ENCODE measurements around the gene MTERF2. TPM values are rescaled to one million over a fixed set of nuclear protein-coding genes. Genes with fewer than 3 reads are reported as not detected.

The MTERF2 gene
- total RNA-seq, 3 donors from 2014 or later (not counting 1 experiment from before 2014, with no cell fraction given): 12.5 to 24.0 (median 15.1) TPM

DNA sequence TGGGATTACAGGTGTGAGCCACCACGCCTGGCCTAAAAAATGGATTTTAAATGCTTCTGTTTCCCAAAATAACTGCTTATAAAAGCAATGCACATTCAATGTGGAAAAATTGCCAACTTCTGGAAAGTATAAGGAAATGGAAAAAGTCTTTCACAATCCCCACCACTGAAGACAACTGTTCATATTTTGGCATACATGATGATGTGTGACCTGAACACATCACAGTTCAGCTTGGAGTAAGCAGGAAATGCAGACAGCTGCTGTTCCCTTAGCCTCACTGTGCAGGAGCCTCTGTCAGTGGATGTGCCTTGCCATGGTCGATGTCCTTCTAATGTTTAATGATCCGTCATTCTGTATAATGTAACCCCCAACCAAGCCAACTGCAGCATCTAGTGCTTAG lies 5.2 kb downstream of the MTERF2 start:
- DNase-seq: no peak
- no peak for ATAC-seq
- H3K27me3 ChIP-seq (ENCODE audit: control insufficient read depth, insufficient read depth, low read length): no peaks in the 10 kb centered on the region
- H3K4me3 ChIP-seq (ENCODE audit: low read length): no peak overlapping the region
- peaks cover 18 to 38% of the 10 kb centered on the region in 2 donors for H3K4me1 Mint-ChIP-seq
- no peaks in the 10 kb centered on the region for H3K9me3 Mint-ChIP-seq
- no peak overlapping the region for H3K4me3 Mint-ChIP-seq
- peaks cover 11% of the 10 kb centered on the region for H3K36me3 ChIP-seq (ENCODE audit: control insufficient read depth, insufficient read depth, low read length)
- intact Hi-C loops (cut with micrococcal nuclease): loop anchor here (10.0 kb wide), 1 partner anchor 113 kb away; the partner anchor contains the start of gene CRY1
- TF ChIP-seq, protein P1, sequence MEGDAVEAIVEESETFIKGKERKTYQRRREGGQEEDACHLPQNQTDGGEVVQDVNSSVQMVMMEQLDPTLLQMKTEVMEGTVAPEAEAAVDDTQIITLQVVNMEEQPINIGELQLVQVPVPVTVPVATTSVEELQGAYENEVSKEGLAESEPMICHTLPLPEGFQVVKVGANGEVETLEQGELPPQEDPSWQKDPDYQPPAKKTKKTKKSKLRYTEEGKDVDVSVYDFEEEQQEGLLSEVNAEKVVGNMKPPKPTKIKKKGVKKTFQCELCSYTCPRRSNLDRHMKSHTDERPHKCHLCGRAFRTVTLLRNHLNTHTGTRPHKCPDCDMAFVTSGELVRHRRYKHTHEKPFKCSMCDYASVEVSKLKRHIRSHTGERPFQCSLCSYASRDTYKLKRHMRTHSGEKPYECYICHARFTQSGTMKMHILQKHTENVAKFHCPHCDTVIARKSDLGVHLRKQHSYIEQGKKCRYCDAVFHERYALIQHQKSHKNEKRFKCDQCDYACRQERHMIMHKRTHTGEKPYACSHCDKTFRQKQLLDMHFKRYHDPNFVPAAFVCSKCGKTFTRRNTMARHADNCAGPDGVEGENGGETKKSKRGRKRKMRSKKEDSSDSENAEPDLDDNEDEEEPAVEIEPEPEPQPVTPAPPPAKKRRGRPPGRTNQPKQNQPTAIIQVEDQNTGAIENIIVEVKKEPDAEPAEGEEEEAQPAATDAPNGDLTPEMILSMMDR (IDR thresholded peaks at IDR 0.05): no peak
- no peaks in the 10 kb centered on the region for H3K9me3 ChIP-seq (ENCODE audit: control insufficient read depth, insufficient read depth, low read length)
- WGBS (ENCODE audit: insufficient coverage): 96% methylated on average over 3 of the region's 3 CpGs
- no peak overlapping the region for H3K27ac Mint-ChIP-seq
- no peaks in the 10 kb centered on the region for H3K27me3 Mint-ChIP-seq (ENCODE audit: low read depth in 2 of 2)
- H3K36me3 Mint-ChIP-seq: no peaks in the 10 kb centered on the region
- peaks cover 10% of the 10 kb centered on the region for H3K4me1 ChIP-seq (ENCODE audit: control insufficient read depth, insufficient read depth, low read length)
- no peak overlapping the region for H3K27ac ChIP-seq (ENCODE audit: low read length)

DNA sequence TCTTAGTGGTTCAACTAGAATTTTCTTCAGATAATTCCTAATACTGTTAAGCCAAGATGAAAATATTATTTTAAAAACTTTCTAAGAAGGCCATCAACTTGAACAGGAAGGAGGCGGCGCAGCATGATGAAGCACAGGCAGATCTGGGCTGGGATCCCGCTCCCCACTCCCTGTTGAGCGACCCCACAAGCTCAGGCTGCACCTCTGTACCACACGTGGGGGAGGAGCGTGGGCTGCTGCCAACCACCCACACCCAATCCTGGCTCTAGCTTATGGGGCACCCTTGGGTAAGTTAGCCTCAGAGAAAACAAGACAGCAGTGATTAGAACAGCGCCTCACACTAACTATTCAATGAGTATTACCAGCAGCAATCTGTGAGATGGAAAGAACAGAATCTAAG lies 6.0 kb downstream of the MTERF2 start:
- Histone ChIP-seq H3K4me3 (ENCODE audit: low read length) (no peak overlapping the region), H3K27me3 (ENCODE audit: control insufficient read depth, insufficient read depth, low read length) (no peaks in the 10 kb centered on the region), H3K9me3 (ENCODE audit: control insufficient read depth, insufficient read depth, low read length) (no peaks in the 10 kb centered on the region), H3K27ac (ENCODE audit: low read length) (no peak overlapping the region), H3K4me1 (ENCODE audit: control insufficient read depth, insufficient read depth, low read length) (peaks cover 3% of the 10 kb centered on the region), H3K36me3 (ENCODE audit: control insufficient read depth, insufficient read depth, low read length) (peaks cover 11% of the 10 kb centered on the region)
- Mint-ChIP-seq H3K4me3 (no peak overlapping the region), H3K4me1 (peaks cover 10 to 33% of the 10 kb centered on the region in 2 donors), H3K9me3 (no peaks in the 10 kb centered on the region), H3K27me3 (ENCODE audit: low read depth in 2 of 2) (no peaks in the 10 kb centered on the region), H3K27ac (no peak overlapping the region), H3K36me3 (no peaks in the 10 kb centered on the region)
- ATAC-seq: no peak
- TF ChIP-seq, protein P1 (IDR thresholded peaks at IDR 0.05): no peak
- intact Hi-C loops (cut with micrococcal nuclease): loop anchor here (10.0 kb wide), 1 partner anchor 114 kb away; the partner anchor contains the start of gene CRY1
- DNase-seq: no peak
- 90% methylated on average over 7 of the region's 7 CpGs for WGBS (ENCODE audit: insufficient coverage)

DNA sequence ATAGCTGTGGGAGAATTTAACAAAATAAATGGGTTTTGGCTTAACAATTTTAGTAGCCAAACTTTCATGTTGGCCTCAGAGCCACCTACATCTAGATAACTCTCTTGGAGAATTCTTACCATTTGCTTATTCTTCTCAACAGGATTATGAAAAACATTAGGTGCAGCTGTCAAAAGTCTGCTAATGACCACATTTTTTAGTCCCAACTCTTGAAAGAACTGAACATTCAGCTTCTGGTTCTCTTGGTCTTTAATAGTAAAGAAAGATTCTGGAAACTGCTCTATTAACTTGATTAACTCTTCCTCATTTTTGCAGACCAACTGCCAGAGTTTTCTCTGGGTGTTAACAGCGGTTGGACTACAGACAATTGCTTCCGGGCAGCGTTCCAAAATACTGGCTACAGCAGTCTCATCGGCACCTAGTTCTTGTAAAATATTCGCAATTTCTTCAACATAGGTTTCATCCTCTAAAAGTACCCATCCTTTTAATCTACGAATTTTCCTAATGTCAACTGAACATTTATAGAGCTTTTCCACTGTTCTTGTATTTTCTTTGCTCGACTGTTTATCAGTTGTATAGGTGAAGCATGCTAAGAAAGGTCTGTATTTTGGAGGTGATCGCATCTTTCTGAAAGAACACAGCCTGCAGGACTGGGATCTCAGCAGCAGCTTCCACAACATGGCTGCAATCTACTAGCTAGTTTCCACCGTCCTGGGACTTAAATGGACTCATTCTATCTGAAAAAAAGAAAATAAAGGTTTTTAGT lies 8.7 kb downstream of the MTERF2 start:
- intact Hi-C loops (cut with micrococcal nuclease): no loop called here
- Mint-ChIP-seq H3K9me3 (no peaks in the 10 kb centered on the region), H3K36me3 (no peaks in the 10 kb centered on the region), H3K4me3 (no peak overlapping the region), H3K27ac (peak overlapping the region; percentile 35 to 41), H3K4me1 (peaks cover 5 to 17% of the 10 kb centered on the region in 2 donors), H3K27me3 (ENCODE audit: low read depth in 2 of 2) (no peaks in the 10 kb centered on the region)
- TF ChIP-seq, protein P1 (IDR thresholded peaks at IDR 0.05): no peak
- Histone ChIP-seq H3K9me3 (ENCODE audit: control insufficient read depth, insufficient read depth, low read length) (no peaks in the 10 kb centered on the region), H3K27me3 (ENCODE audit: control insufficient read depth, insufficient read depth, low read length) (no peaks in the 10 kb centered on the region), H3K4me3 (ENCODE audit: low read length) (no peak overlapping the region), H3K4me1 (ENCODE audit: control insufficient read depth, insufficient read depth, low read length) (no peaks in the 10 kb centered on the region), H3K27ac (ENCODE audit: low read length) (no peak overlapping the region), H3K36me3 (ENCODE audit: control insufficient read depth, insufficient read depth, low read length) (peaks cover 13% of the 10 kb centered on the region)
- no peak for ATAC-seq
- no peak for DNase-seq
- 96% methylated on average over 7 of the region's 9 CpGs for WGBS (ENCODE audit: insufficient coverage)
